D721Med (cell line): Measurements from ENCODE around the gene IFIT1B.

Experiments
- DNase-seq: peaks from one replicate; pipeline ENCODE4 v3.0.0; 2011; ENCODE audit warnings: low spot score; ENCODE audit not compliant: insufficient read length
- FAIRE-seq: peaks from 2 replicates; lab custom pipeline; 2011; peaks lifted over from hg19 to GRCh38; lab: Jason Lieb, UNC
- TF ChIP-seq, protein P1 (sequence below): IDR thresholded peaks from 2 replicates; pipeline ENCODE4 v1.5.1; 2012; ENCODE audit warnings: mild to moderate bottlenecking, control low read depth; ENCODE audit not compliant: insufficient read depth; ENCODE audit errors: missing control alignments

The IFIT1B gene

DNA sequence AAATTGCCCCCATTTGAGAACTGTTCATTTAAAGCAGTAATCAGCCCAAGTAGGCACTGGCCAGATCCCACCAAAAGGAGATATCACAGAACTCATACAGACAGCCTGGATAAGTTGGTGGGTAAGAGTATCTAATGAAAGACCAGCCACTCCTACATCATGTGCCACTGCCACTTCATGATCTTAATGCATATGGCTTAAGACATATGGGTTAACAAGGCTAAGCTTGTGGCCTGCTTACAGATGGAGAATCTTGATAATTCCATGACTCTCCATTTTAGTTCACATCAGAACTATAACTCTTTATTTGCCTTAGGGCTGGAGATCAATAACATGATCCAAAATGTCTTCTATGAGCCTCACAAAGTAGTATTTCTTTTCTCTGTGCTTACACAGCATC lies 6.8 kb upstream of the IFIT1B start:
- FAIRE-seq (no peak), DNase-seq (no peak)
- TF ChIP-seq, protein P1, sequence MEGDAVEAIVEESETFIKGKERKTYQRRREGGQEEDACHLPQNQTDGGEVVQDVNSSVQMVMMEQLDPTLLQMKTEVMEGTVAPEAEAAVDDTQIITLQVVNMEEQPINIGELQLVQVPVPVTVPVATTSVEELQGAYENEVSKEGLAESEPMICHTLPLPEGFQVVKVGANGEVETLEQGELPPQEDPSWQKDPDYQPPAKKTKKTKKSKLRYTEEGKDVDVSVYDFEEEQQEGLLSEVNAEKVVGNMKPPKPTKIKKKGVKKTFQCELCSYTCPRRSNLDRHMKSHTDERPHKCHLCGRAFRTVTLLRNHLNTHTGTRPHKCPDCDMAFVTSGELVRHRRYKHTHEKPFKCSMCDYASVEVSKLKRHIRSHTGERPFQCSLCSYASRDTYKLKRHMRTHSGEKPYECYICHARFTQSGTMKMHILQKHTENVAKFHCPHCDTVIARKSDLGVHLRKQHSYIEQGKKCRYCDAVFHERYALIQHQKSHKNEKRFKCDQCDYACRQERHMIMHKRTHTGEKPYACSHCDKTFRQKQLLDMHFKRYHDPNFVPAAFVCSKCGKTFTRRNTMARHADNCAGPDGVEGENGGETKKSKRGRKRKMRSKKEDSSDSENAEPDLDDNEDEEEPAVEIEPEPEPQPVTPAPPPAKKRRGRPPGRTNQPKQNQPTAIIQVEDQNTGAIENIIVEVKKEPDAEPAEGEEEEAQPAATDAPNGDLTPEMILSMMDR = no peak

DNA sequence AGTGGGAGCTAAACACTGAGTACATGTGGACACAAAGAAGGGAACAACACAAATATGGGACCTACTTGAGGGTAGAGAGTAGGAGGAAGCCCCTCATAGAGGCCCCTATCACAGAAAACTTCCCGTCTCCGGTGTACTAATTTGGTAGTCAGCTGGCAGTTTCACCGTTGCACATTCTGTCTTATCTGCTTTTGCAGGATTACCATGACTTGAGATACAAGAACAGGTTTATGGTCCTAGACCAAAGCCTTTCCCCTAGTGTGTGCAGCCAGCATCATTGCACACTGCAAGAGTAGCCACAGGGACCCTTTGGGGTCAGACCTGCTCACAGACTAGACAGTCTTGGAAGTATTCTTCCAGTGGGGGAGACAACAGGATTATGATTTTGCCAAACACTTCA lies 5.9 kb upstream of the IFIT1B start:
- FAIRE-seq = no peak
- TF ChIP-seq, protein P1 = no peak
- no peak for DNase-seq

DNA sequence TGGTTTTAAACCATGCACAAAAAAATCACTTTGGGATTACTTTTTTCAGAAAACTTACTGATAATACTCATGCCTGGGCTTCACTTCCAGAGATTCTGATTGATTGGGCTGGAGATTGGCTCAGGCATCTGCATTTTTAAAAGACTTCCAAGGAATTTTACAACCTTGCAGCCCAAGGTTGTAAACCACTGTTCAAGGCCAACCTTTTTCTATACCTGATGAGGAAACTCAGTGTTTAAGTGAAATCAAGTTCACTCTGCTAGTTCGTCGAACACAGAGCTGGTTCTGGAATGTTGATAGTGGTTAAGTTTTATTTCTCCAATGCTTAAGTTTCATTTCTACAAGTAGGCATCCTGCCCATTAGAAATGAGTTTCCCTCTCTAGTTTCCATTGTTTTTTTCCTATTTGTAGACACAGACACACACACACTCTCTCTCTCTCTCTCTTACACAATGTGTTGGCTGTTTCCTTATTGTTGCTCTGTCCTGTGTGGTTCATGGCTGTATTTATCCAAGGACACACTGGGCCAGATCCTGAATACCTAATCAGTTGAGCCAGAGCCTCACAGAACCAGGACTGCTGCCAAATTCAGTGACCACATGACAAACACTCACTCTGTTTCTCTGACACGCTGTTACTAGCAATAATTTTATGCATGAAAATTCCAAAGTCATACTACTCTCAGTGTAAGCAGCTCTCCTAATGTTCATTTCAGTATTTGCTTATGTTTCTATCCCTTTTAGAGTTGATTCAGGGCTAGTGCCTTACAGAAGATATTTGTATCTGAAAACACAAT lies 3.7 kb upstream of the IFIT1B start:
- no peak for FAIRE-seq
- TF ChIP-seq, protein P1 = no peak
- no peak for DNase-seq

DNA sequence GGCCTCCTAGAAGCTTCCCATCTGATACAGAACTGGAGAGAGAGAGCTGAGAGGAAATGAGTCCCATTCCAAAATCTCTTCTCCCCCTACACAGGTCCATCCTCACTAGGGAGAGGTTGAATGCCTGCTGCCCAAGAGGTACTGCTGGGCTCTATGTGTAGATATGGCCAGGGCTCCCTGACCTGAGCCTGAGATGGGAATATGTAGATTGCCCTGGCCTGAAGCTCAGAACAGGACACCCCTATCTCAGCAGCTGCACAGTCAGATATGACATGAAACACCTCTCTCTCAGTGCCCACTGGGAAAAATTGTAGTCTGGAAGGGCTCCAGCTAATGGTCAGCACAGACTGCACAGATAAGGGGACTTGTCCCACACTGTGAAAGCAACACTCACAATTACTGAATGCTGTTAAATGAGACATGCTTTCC lies 3.1 kb upstream of the IFIT1B start:
- TF ChIP-seq, protein P1 = no peak
- DNase-seq (no peak), FAIRE-seq (no peak)

DNA sequence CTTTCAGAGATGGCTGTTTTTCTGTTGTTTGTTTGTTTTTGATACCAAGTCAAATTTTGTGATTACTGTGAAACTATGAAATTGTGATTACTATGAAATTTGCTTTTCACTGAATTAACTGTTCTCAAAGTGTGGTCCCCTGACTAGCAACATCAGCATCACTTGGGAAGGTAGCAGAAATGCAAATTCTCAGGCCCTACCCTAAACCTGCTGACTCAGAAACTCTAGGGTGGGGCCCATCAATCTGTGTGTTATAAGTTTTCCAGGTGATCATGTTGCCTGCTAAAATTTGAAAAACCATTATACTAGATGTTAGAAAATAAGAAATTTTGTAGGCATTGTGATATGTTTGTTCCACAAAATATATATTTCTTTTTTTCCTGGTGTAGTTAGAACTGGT lies 1.2 kb downstream of the IFIT1B start:
- TF ChIP-seq, protein P1 = no peak
- no peak for DNase-seq
- FAIRE-seq = no peak

DNA sequence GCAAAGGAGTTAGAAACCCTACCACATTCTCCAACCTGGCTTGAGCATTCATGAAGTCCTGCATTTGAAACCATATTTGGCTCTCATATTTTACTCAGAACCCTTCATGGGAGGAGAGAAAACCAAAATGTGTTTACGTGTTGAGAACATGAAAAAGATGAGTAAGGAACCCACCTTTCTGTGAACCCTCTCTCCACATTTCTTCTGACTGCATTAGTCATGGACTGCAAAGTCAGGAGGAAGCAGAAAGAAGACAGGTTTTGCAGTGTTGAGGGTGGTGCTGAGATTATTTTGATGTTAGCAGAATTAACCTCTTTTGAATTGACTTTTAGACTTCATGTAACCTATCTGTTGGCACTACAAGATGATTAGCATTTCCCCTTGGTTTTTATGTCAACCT lies 4.9 kb downstream of the IFIT1B start:
- FAIRE-seq (no peak), DNase-seq (no peak)
- TF ChIP-seq, protein P1 = no peak
